ENCODE measurements around the gene TBC1D17. TPM values are rescaled to one million over a fixed set of nuclear protein-coding genes. Genes with fewer than 3 reads are reported as not detected.

The TBC1D17 gene
- polyA plus RNA-seq, 2 of the 4 experiments (the other 2 are of a cell fraction) = 12.3 to 41.5 TPM

DNA sequence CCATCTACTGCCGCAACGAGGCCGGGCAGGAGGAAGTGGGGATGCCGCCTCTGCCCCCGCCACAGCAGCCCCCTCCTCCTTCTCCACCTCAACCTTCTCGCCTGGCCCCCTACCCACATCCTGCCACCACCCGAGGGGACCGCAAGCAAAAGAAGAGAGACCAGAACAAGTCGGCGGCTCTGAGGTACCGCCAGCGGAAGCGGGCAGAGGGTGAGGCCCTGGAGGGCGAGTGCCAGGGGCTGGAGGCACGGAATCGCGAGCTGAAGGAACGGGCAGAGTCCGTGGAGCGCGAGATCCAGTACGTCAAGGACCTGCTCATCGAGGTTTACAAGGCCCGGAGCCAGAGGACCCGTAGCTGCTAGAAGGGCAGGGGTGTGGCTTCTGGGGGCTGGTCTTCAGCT lies 55.2 kb downstream of the TBC1D17 start:
- ChIA-PET POLR2A (interaction anchor here (0.7 kb wide), 1 partner anchor 44 kb away, joined by 5 read pairs; no protein-coding TSS in a partner anchor), CTCF (interaction anchor here (1.1 to 7.5 kb wide), 3 partner anchors 17 to 52 kb away, joined by 4 to 121 read pairs (median 78); no protein-coding TSS in a partner anchor)
- 96% methylated on average over 20 of the region's 25 CpGs for WGBS (ENCODE audit: missing lambda C conversion rate)
- Histone ChIP-seq H3K9me3 (no peaks in the 10 kb centered on the region), H3K4me1 (peaks cover 7% of the 10 kb centered on the region), H3K4me3 (no peak overlapping the region), H3K4me2 (no peak overlapping the region), H3K27ac (no peak overlapping the region)
- DNase-seq (ENCODE audit: low read depth in 1 of 2, low spot score in 1 of 2) (no peak), FAIRE-seq (no peak), ATAC-seq (no peak)
- TF ChIP-seq POLR2AphosphoS2 (conservative IDR thresholded peaks at IDR 0.05; ENCODE audit: low read length) (no peak), HDAC2 (IDR thresholded peaks at IDR 0.05) (no peak), RFX5 (IDR thresholded peaks at IDR 0.05) (no peak), HEYL (CRISPR knock-in tag; IDR thresholded peaks at IDR 0.05) (no peak), CHD2 (IDR thresholded peaks at IDR 0.05; ENCODE audit: low read length, partially characterized antibody) (no peak)
- TF ChIP-seq, protein P1, sequence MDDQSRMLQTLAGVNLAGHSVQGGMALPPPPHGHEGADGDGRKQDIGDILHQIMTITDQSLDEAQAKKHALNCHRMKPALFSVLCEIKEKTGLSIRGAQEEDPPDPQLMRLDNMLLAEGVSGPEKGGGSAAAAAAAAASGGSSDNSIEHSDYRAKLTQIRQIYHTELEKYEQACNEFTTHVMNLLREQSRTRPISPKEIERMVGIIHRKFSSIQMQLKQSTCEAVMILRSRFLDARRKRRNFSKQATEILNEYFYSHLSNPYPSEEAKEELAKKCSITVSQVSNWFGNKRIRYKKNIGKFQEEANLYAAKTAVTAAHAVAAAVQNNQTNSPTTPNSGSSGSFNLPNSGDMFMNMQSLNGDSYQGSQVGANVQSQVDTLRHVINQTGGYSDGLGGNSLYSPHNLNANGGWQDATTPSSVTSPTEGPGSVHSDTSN (IDR thresholded peaks at IDR 0.05) = no peak
- TF ChIP-seq, protein P2, sequence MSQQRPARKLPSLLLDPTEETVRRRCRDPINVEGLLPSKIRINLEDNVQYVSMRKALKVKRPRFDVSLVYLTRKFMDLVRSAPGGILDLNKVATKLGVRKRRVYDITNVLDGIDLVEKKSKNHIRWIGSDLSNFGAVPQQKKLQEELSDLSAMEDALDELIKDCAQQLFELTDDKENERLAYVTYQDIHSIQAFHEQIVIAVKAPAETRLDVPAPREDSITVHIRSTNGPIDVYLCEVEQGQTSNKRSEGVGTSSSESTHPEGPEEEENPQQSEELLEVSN (IDR thresholded peaks at IDR 0.05; ENCODE audit: borderline replicate concordance, low read depth) = no peak

DNA sequence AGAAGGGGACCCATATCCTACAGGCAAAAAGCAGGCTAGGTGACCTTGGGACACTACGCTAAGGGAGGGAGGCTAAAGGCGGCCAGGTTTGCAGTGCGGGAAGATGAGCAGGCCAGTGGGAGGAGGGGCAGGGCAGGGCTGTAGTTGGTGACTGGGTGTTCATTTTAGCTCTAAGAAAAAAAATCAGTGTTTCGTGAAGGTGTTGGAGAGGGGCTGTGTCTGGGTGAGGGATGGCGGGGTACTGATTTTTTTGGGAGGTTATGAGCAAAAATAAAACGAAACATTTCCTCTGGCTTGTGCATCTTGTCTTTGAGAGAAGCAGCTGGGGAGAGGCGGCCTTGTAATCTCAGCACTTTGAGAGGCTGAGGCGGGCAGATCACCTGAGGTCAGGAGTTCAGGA lies 56.1 kb downstream of the TBC1D17 start:
- 0 out of 3 replicates have a peak, but pooled peaks cover 6% of the 10 kb centered on the region for H3K4me1 ChIP-seq
- TF ChIP-seq ZFP36 (IDR thresholded peaks at IDR 0.05; ENCODE audit: borderline replicate concordance, partially characterized antibody) (no peak), PHF8 (IDR thresholded peaks at IDR 0.05; ENCODE audit: borderline replicate concordance, low read depth) (no peak), SMC3 (IDR thresholded peaks at IDR 0.05) (no peak), EHF (CRISPR knock-in tag; IDR thresholded peaks at IDR 0.05) (no peak), HOXB5 (CRISPR knock-in tag; IDR thresholded peaks at IDR 0.05) (no peak), CBX2 (IDR thresholded peaks at IDR 0.05; ENCODE audit: borderline replicate concordance, low read depth) (no peak)
- TF ChIP-seq, protein P3, sequence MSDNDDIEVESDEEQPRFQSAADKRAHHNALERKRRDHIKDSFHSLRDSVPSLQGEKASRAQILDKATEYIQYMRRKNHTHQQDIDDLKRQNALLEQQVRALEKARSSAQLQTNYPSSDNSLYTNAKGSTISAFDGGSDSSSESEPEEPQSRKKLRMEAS (IDR thresholded peaks at IDR 0.05) = no peak
- H3K9me3 ChIP-seq = no peaks in the 10 kb centered on the region
- no peak for DNase-seq (ENCODE audit: low read depth in 1 of 2, low spot score in 1 of 2)
- 92% methylated on average over 8 of the region's 8 CpGs for WGBS (ENCODE audit: missing lambda C conversion rate)
- ATAC-seq = no peak
- CTCF ChIA-PET = interaction anchor here (0.6 to 7.5 kb wide), 4 partner anchors 16 to 146 kb away, joined by 4 to 121 read pairs (median 41); no protein-coding TSS in a partner anchor
- POLR2A ChIA-PET = no interaction called here
- no peak overlapping the region for H3K27ac ChIP-seq
- H3K4me3 ChIP-seq = no peak overlapping the region
- no peak for FAIRE-seq
- H3K4me2 ChIP-seq = no peak overlapping the region

DNA sequence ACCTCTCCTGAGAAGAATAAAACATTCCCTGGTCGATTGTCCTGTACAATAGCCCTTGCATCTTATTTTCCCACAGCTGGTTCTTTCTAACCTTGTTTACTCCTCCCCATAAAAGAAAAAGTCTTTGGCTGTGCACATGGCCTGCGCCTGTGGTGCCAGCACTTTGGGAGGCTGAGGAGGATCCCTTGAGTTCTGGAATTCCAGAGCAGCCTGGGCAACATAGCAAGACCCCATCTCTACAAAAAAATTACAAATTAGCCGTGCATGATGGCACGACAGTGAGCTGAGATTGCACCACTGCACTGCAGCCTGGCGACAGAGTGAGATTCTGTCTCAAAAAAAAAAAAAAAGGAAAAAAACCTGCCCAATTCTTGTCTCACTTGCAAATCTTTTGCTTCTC lies 59.0 kb downstream of the TBC1D17 start:
- H3K4me1 ChIP-seq = peaks cover 4% of the 10 kb centered on the region; the same call in 1 of the 3 replicates
- ChIA-PET CTCF (interaction anchor here (0.8 to 7.5 kb wide), 7 partner anchors 13 to 199 kb away, joined by 3 to 121 read pairs (median 24); no protein-coding TSS in a partner anchor), POLR2A (no interaction called here)
- no peak for DNase-seq (ENCODE audit: low read depth in 1 of 2, low spot score in 1 of 2)
- H3K4me2 ChIP-seq = no peak overlapping the region
- no peaks in the 10 kb centered on the region for H3K9me3 ChIP-seq
- no peak for TF ChIP-seq RFX5 (IDR thresholded peaks at IDR 0.05)
- no peak for TF ChIP-seq TP53 (CRISPR knock-in tag; IDR thresholded peaks at IDR 0.05)
- TF ChIP-seq HOXB13 (CRISPR knock-in tag; IDR thresholded peaks at IDR 0.05; ENCODE audit: low read depth) = no peak
- no peak for TF ChIP-seq BHLHE40 (IDR thresholded peaks at IDR 0.05; ENCODE audit: low read depth, low read length)
- no peak for TF ChIP-seq EHMT2 (IDR thresholded peaks at IDR 0.05; ENCODE audit: low read depth)
- FAIRE-seq = no peak
- H3K4me3 ChIP-seq = no peak overlapping the region
- H3K27ac ChIP-seq = no peak overlapping the region
- WGBS (ENCODE audit: missing lambda C conversion rate) = 39% methylated on average over 5 of the region's 5 CpGs
- no peak; a peak in 1 of 6 replicates for ATAC-seq

All from A549 (cell line).